HL-60 (cell line): Measurements from ENCODE around the gene TLK2.

Experiments
- DNase-seq, 2 experiments: peaks; one replicate each; pipeline ENCODE4 v3.0.0-alpha.2; 2010 to 2020; ENCODE audit warnings: low read depth in 1 of 2, low spot score in 1 of 2
- H3K27ac ChIP-seq: fragments of 250-450 bp; sonication (Bioruptor Pico); replicated peaks from 2 replicates; pipeline ENCODE4 v1.5.1; 2020; ENCODE audit warnings: mild to moderate bottlenecking, moderate library complexity
- H3K27me3 ChIP-seq: fragments of 250-450 bp; sonication (Bioruptor Pico); 2 replicates; pipeline ENCODE4 v1.5.1; 2021; ENCODE audit warnings: mild to moderate bottlenecking, moderate library complexity; ENCODE audit not compliant: insufficient read depth, poor library complexity, severe bottlenecking
- H3K4me3 ChIP-seq: replicated peaks from 2 replicates; pipeline ENCODE4 v1.5.1; 2011; ENCODE audit warnings: mild to moderate bottlenecking, control low read depth, low read length; ENCODE audit not compliant: insufficient read depth
- CTCF ChIP-seq: IDR thresholded peaks from one replicate; pipeline ENCODE4 v1.5.1; 2011; ENCODE audit warnings: low read length, control low read depth, inconsistent platforms; ENCODE audit not compliant: insufficient read depth
- GABPA ChIP-seq: IDR thresholded peaks from 2 replicates; pipeline ENCODE4 v1.6.1; 2012; ENCODE audit warnings: low read depth
- POLR2AphosphoS5 ChIP-seq: IDR thresholded peaks from 2 replicates; pipeline ENCODE4 v1.6.1; 2012; ENCODE audit warnings: low read depth
- REST ChIP-seq: IDR thresholded peaks from 2 replicates; pipeline ENCODE4 v1.6.1; 2012; ENCODE audit warnings: low read depth; ENCODE audit not compliant: insufficient replicate concordance
- SPI1 ChIP-seq: IDR thresholded peaks from 2 replicates; pipeline ENCODE4 v1.6.1; 2012; ENCODE audit warnings: low read depth, mild to moderate bottlenecking, borderline replicate concordance

TLK2 gene

DNA sequence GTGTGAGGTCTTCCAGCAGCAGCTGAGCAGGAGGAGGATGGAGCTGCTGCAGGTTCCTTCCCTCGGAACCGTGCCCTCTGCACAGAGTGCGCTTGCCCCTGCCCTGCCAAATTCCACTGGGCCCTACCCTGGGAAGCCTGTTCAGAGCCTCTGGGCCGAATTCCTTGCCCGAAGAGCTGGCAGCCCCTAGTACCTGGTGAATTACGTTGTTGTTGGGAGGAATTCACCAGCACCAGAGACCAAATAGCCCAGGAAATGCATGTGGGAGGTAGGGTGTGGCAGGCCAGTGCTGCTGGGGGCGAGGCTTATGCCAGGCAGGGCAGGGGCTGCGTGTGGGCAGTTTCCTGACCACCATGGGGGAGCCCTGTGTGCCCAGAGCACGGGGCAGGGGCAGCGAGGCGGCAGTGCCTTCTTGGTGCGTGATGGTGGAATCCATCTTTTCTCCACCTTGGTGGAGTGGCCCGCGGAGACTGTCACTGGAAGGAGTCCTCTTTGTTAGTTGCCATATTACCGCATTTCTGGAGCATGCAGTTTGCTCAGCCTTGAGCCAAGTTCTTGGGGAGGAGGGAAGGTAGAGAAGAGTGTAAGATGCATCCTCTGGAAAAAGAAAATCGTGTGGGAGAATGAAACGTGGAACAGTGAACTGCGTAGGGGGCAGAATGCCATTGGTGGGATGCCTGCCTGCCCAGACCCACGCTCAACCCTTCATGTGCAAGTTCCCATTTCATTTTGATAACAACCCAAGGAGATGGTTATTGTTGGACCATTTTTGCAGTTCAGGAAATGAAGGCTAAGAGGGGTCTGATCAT, 151.1 kb downstream of the TLK2 start:
- DNase-seq = no peak
- TF ChIP-seq CTCF (no peak), POLR2AphosphoS5 (no peak), GABPA (no peak)
- Histone ChIP-seq H3K4me3 (no peak overlapping the region), H3K27me3 (no peaks in the 10 kb centered on the region), H3K27ac (no peak overlapping the region)

GRCh38 chr17:62630365-62631085, 151.9 kb downstream of the TLK2 start:
- H3K4me3 ChIP-seq = no peak overlapping the region
- no peaks in the 10 kb centered on the region for H3K27me3 ChIP-seq
- no peak overlapping the region for H3K27ac ChIP-seq
- no peak for TF ChIP-seq SPI1
- no peak for TF ChIP-seq GABPA
- no peak for TF ChIP-seq CTCF
- TF ChIP-seq REST = no peak
- TF ChIP-seq POLR2AphosphoS5 = no peak
- no peak for DNase-seq

- H3K27ac ChIP-seq = no peak overlapping the region
- TF ChIP-seq REST (no peak), GABPA (no peak), POLR2AphosphoS5 (no peak), CTCF (no peak), SPI1 (no peak)
- no peaks in the 10 kb centered on the region for H3K27me3 ChIP-seq
Measured at GRCh38 chr17:62631086-62631935, 152.7 kb downstream of the TLK2 start.

More at GRCh38 chr17:62631086-62631935, 152.7 kb downstream of the TLK2 start:
- no peak for DNase-seq
- H3K4me3 ChIP-seq = no peak overlapping the region
